ENCODE measurements around the gene HORMAD1. TPM values are rescaled to one million over a fixed set of nuclear protein-coding genes. Genes with fewer than 3 reads are reported as not detected.

The HORMAD1 gene
- total and polyA plus RNA-seq, 2 donors (not counting 1 experiment from before 2014, with no cell fraction given) = not detected

DNA sequence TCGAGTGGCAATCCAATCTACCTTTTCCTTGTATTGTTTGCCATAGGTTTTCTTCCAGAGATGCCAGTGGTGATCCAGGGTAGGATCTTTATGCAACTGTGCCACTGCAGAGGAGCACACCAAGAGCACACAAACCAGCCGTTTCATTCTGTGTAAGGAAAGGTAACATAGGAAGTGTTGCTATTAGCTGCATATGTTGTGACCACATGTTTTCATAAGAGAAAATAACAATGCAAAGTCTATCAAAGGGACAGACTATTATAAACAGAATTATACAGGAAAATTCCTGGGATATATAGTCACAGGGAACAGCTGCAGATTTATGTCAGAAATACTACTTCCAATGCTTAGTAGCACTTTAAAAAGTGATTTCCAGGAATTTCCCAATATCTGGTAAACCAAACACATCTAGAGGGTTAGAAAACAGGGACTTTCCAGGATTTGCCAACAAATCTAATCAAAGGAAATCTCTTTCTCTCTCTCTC lies 44.0 kb upstream of the HORMAD1 start:
- no peaks in the 10 kb centered on the region for H3K79me2 ChIP-seq (ENCODE audit: control insufficient read depth, insufficient read depth, low read length)
- no peak for TF ChIP-seq EZH2 (IDR thresholded peaks at IDR 0.05; ENCODE audit: low read length, missing control alignments)
- TF ChIP-seq, protein P1, sequence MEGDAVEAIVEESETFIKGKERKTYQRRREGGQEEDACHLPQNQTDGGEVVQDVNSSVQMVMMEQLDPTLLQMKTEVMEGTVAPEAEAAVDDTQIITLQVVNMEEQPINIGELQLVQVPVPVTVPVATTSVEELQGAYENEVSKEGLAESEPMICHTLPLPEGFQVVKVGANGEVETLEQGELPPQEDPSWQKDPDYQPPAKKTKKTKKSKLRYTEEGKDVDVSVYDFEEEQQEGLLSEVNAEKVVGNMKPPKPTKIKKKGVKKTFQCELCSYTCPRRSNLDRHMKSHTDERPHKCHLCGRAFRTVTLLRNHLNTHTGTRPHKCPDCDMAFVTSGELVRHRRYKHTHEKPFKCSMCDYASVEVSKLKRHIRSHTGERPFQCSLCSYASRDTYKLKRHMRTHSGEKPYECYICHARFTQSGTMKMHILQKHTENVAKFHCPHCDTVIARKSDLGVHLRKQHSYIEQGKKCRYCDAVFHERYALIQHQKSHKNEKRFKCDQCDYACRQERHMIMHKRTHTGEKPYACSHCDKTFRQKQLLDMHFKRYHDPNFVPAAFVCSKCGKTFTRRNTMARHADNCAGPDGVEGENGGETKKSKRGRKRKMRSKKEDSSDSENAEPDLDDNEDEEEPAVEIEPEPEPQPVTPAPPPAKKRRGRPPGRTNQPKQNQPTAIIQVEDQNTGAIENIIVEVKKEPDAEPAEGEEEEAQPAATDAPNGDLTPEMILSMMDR (conservative IDR thresholded peaks at IDR 0.05 in 1 of 2, IDR thresholded peaks at IDR 0.05 in 1 of 2; ENCODE audit: low read depth in 1 of 2, low read length in 2 of 2) = no peak
- H3K9me3 ChIP-seq (ENCODE audit: control insufficient read depth, insufficient read depth, low read depth, low read length) = no peaks in the 10 kb centered on the region
- peak overlapping the region; percentile 94 for H3K4me2 ChIP-seq (ENCODE audit: extremely low read depth, insufficient read depth, low read length)
- no peaks in the 10 kb centered on the region for H4K20me1 ChIP-seq (ENCODE audit: control insufficient read depth, extremely low read depth, insufficient read depth, low read length)
- no peak overlapping the region for H3K27ac ChIP-seq (ENCODE audit: insufficient read depth, low read length)
- H2AFZ ChIP-seq (ENCODE audit: low read length) = no peak overlapping the region
- peak; percentile 84 to 89 for DNase-seq (ENCODE audit: low read depth in 2 of 2)
- H3K9ac ChIP-seq (ENCODE audit: insufficient read depth, low read length) = no peak overlapping the region
- H3K4me1 ChIP-seq (ENCODE audit: control insufficient read depth, extremely low read depth, insufficient read depth, low read length) = no peaks in the 10 kb centered on the region
- H3K4me3 ChIP-seq (replicated peaks in 1 of 4; ENCODE audit: control extremely low read depth in 1 of 4, insufficient read depth in 1 of 4, low read depth in 3 of 4, low read length in 4 of 4) = peak overlapping the region in 1 of 4 experiments; percentile 34
- no peaks in the 10 kb centered on the region for H3K27me3 ChIP-seq (ENCODE audit: control insufficient read depth, insufficient read depth, low read length)
- no peaks in the 10 kb centered on the region for H3K36me3 ChIP-seq (ENCODE audit: control insufficient read depth, insufficient read depth, low read length)

DNA sequence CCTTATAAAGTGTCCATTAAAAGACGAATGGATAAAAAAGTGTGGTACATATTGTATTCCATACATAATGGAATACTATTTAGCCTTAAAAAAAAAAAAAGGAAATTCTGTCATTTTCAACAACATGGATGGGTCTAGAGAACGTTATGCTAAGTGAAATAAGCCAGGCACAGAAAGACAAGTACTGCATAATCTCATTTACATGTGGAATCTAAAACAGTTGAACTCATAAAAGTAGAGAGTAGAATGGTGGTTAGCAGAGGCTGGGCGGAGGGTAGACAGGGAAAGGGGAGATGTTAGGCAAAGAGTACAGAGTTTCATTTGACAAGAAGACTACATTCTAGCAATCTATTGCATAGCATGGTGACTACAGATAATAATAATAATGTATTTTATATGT lies 42.3 kb upstream of the HORMAD1 start:
- Histone ChIP-seq H3K4me2 (ENCODE audit: extremely low read depth, insufficient read depth, low read length) (no peak overlapping the region), H4K20me1 (ENCODE audit: control insufficient read depth, extremely low read depth, insufficient read depth, low read length) (no peaks in the 10 kb centered on the region), H3K27me3 (ENCODE audit: control insufficient read depth, insufficient read depth, low read length) (no peaks in the 10 kb centered on the region), H3K79me2 (ENCODE audit: control insufficient read depth, insufficient read depth, low read length) (no peaks in the 10 kb centered on the region), H3K27ac (ENCODE audit: insufficient read depth, low read length) (no peak overlapping the region), H3K9me3 (ENCODE audit: control insufficient read depth, insufficient read depth, low read depth, low read length) (no peaks in the 10 kb centered on the region), H2AFZ (ENCODE audit: low read length) (no peak overlapping the region), H3K9ac (ENCODE audit: insufficient read depth, low read length) (no peak overlapping the region), H3K4me3 (replicated peaks in 1 of 4; ENCODE audit: control extremely low read depth in 1 of 4, insufficient read depth in 1 of 4, low read depth in 3 of 4, low read length in 4 of 4) (no peak overlapping the region), H3K4me1 (ENCODE audit: control insufficient read depth, extremely low read depth, insufficient read depth, low read length) (no peaks in the 10 kb centered on the region), H3K36me3 (ENCODE audit: control insufficient read depth, insufficient read depth, low read length) (no peaks in the 10 kb centered on the region)
- TF ChIP-seq EZH2 (IDR thresholded peaks at IDR 0.05; ENCODE audit: low read length, missing control alignments) = no peak
- TF ChIP-seq, protein P1 (conservative IDR thresholded peaks at IDR 0.05 in 1 of 2, IDR thresholded peaks at IDR 0.05 in 1 of 2; ENCODE audit: low read depth in 1 of 2, low read length in 2 of 2) = no peak
- DNase-seq (ENCODE audit: low read depth in 2 of 2) = no peak

DNA sequence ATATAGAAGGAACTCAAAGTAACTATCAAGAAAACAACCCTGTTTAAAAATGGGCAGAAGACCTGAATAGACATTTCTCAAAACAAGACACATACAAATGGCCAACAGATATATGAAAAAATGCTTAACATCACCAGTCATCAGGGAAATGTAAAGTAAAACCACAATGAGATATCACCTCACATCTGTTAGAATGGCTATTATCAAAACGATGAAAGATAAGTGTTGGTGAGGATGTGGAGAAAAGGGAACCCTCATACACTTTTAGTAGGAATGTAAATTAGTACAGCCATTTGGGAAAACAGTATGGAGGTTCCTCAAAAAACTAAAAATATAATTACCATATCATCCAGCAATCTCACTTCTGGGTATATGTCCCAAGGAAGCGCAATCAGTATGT lies 41.9 kb upstream of the HORMAD1 start:
- H3K4me2 ChIP-seq (ENCODE audit: extremely low read depth, insufficient read depth, low read length) = no peak overlapping the region
- TF ChIP-seq, protein P1 (conservative IDR thresholded peaks at IDR 0.05 in 1 of 2, IDR thresholded peaks at IDR 0.05 in 1 of 2; ENCODE audit: low read depth in 1 of 2, low read length in 2 of 2) = no peak
- TF ChIP-seq EZH2 (IDR thresholded peaks at IDR 0.05; ENCODE audit: low read length, missing control alignments) = no peak
- no peak overlapping the region for H3K27ac ChIP-seq (ENCODE audit: insufficient read depth, low read length)
- H3K27me3 ChIP-seq (ENCODE audit: control insufficient read depth, insufficient read depth, low read length) = no peaks in the 10 kb centered on the region
- no peak overlapping the region for H3K4me3 ChIP-seq (replicated peaks in 1 of 4; ENCODE audit: control extremely low read depth in 1 of 4, insufficient read depth in 1 of 4, low read depth in 3 of 4, low read length in 4 of 4)
- H3K4me1 ChIP-seq (ENCODE audit: control insufficient read depth, extremely low read depth, insufficient read depth, low read length) = no peaks in the 10 kb centered on the region
- H3K9me3 ChIP-seq (ENCODE audit: control insufficient read depth, insufficient read depth, low read depth, low read length) = no peaks in the 10 kb centered on the region
- H4K20me1 ChIP-seq (ENCODE audit: control insufficient read depth, extremely low read depth, insufficient read depth, low read length) = no peaks in the 10 kb centered on the region
- H3K9ac ChIP-seq (ENCODE audit: insufficient read depth, low read length) = no peak overlapping the region
- DNase-seq (ENCODE audit: low read depth in 2 of 2) = no peak
- no peaks in the 10 kb centered on the region for H3K79me2 ChIP-seq (ENCODE audit: control insufficient read depth, insufficient read depth, low read length)
- H2AFZ ChIP-seq (ENCODE audit: low read length) = no peak overlapping the region
- no peaks in the 10 kb centered on the region for H3K36me3 ChIP-seq (ENCODE audit: control insufficient read depth, insufficient read depth, low read length)

Data from fibroblast of lung (primary cell).